SK-N-SH treated with all-trans-retinoic acid at 6 μM for 48 hours (cell line): ENCODE measurements around the gene PRKCE.

ENCODE experiments used
- ATAC-seq: fragments of 200-7000 bp; cut with Tn5 transposase; 3 replicates; pipeline ENCODE4 v1.9.1; 2020; ENCODE audit warnings: mild to moderate bottlenecking, moderate library complexity
- ARNTL ChIP-seq: fragments of 450-650 bp; formaldehyde crosslinking; IDR thresholded peaks from 2 replicates; pipeline ENCODE4 v1.5.0; 2020; ENCODE audit warnings: low read depth, mild to moderate bottlenecking, moderate library complexity, borderline replicate concordance
- BACH2 ChIP-seq: fragments of 250-450 bp; sonication (Bioruptor Pico); IDR thresholded peaks from 2 replicates; pipeline ENCODE4 v1.9.0; 2021; ENCODE audit warnings: mild to moderate bottlenecking, borderline replicate concordance
- CREB5 ChIP-seq: fragments of 250-450 bp; sonication (Bioruptor Pico); IDR thresholded peaks from 2 replicates; pipeline ENCODE4 v1.5.1; 2020; ENCODE audit warnings: low read depth, mild to moderate bottlenecking, moderate library complexity
- CSDC2 ChIP-seq: fragments of 250-450 bp; sonication (Bioruptor Pico); IDR thresholded peaks from 2 replicates; pipeline ENCODE4 v1.5.0; 2020; ENCODE audit warnings: mild to moderate bottlenecking, moderate library complexity
- CSRNP3 ChIP-seq: fragments of 250-450 bp; sonication (Bioruptor Pico); IDR thresholded peaks from 2 replicates; pipeline ENCODE4 v1.5.1; 2021; ENCODE audit warnings: mild to moderate bottlenecking, moderate library complexity
- ESRRG ChIP-seq: fragments of 250-450 bp; sonication (Bioruptor Pico); IDR thresholded peaks from 2 replicates; pipeline ENCODE4 v1.6.1; 2021; ENCODE audit warnings: mild to moderate bottlenecking
- GLIS3 ChIP-seq: fragments of 250-450 bp; sonication (Bioruptor Pico); IDR thresholded peaks from 2 replicates; pipeline ENCODE4 v1.5.0; 2020; ENCODE audit warnings: mild to moderate bottlenecking, moderate library complexity
- ISL1 ChIP-seq: fragments of 250-450 bp; sonication (Bioruptor Pico); IDR thresholded peaks from 2 replicates; pipeline ENCODE4 v2.1.2; 2022; ENCODE audit warnings: mild to moderate bottlenecking, moderate library complexity
- OSR1 ChIP-seq: fragments of 250-450 bp; sonication (Bioruptor Pico); IDR thresholded peaks from 2 replicates; pipeline ENCODE4 v1.8.0; 2022; ENCODE audit warnings: moderate library complexity, mild to moderate bottlenecking, inconsistent platforms
- PATZ1 ChIP-seq: fragments of 250-450 bp; sonication (Bioruptor Pico); IDR thresholded peaks from 2 replicates; pipeline ENCODE4 v1.8.0; 2020; ENCODE audit warnings: mild to moderate bottlenecking, moderate library complexity, borderline replicate concordance
- PPARA ChIP-seq: fragments of 250-450 bp; sonication (Bioruptor Pico); IDR thresholded peaks from 2 replicates; pipeline ENCODE4 v1.5.0; 2020; ENCODE audit warnings: mild to moderate bottlenecking, borderline replicate concordance
- RARB ChIP-seq: fragments of 250-450 bp; sonication (Bioruptor Pico); IDR thresholded peaks from 2 replicates; pipeline ENCODE4 v1.8.0; 2021; ENCODE audit warnings: mild to moderate bottlenecking, moderate library complexity
- SNAI2 ChIP-seq: fragments of 250-450 bp; sonication (Bioruptor Pico); IDR thresholded peaks from 2 replicates; pipeline ENCODE4 v1.5.0; 2020; ENCODE audit warnings: mild to moderate bottlenecking, moderate library complexity
- TCF4 ChIP-seq: fragments of 250-450 bp; sonication (Bioruptor Pico); IDR thresholded peaks from 2 replicates; pipeline ENCODE4 v1.8.0; 2021; ENCODE audit warnings: mild to moderate bottlenecking, moderate library complexity, borderline replicate concordance
- TOX ChIP-seq: fragments of 250-450 bp; sonication (Bioruptor Pico); IDR thresholded peaks from 2 replicates; pipeline ENCODE4 v1.8.0; 2021; ENCODE audit warnings: mild to moderate bottlenecking, moderate library complexity, borderline replicate concordance
- ZC3H10 ChIP-seq: fragments of 250-450 bp; sonication (Bioruptor Pico); IDR thresholded peaks from 2 replicates; pipeline ENCODE4 v1.5.1; 2021; ENCODE audit warnings: mild to moderate bottlenecking, moderate library complexity
- ZFP3 ChIP-seq: fragments of 250-450 bp; sonication (Bioruptor Pico); IDR thresholded peaks from 2 replicates; pipeline ENCODE4 v1.5.0; 2020; ENCODE audit warnings: mild to moderate bottlenecking, moderate library complexity
- ZFP30 ChIP-seq: fragments of 450-650 bp; formaldehyde crosslinking; IDR thresholded peaks from 2 replicates; pipeline ENCODE4 v1.5.0; 2022; ENCODE audit warnings: mild to moderate bottlenecking, moderate library complexity
- ZNF565 ChIP-seq: fragments of 450-650 bp; formaldehyde crosslinking; conservative IDR thresholded peaks from 2 replicates; pipeline ENCODE4 v1.5.0; 2020; ENCODE audit warnings: low read depth, mild to moderate bottlenecking, moderate library complexity
- ZNF70 ChIP-seq: fragments of 450-650 bp; formaldehyde crosslinking; IDR thresholded peaks from 2 replicates; pipeline ENCODE4 v1.5.0; 2020; ENCODE audit warnings: mild to moderate bottlenecking, moderate library complexity
- ZNF8 ChIP-seq: fragments of 450-650 bp; formaldehyde crosslinking; IDR thresholded peaks from 2 replicates; pipeline ENCODE4 v1.5.0; 2020; ENCODE audit warnings: mild to moderate bottlenecking, moderate library complexity
- TF ChIP-seq, protein P1 (sequence below): fragments of 250-450 bp; sonication (Bioruptor Pico); IDR thresholded peaks from 2 replicates; pipeline ENCODE4 v1.8.0; 2021; ENCODE audit warnings: low read depth, mild to moderate bottlenecking, moderate library complexity, borderline replicate concordance
- TF ChIP-seq, protein P2 (sequence below): fragments of 250-450 bp; sonication (Bioruptor Pico); IDR thresholded peaks from 2 replicates; pipeline ENCODE4 v1.5.0; 2020; ENCODE audit warnings: mild to moderate bottlenecking, moderate library complexity

The PRKCE gene

GRCh38 chr2:46158661-46159060 lies 507.2 kb downstream of the PRKCE start:
- no peak for ATAC-seq
- TF ChIP-seq GLIS3 (no peak), ISL1 (CRISPR knock-in tag) (no peak), ZFP3 (no peak), BACH2 (no peak), ZNF8 (CRISPR knock-in tag) (no peak), ARNTL (CRISPR knock-in tag) (no peak), ZC3H10 (CRISPR knock-in tag) (no peak), RARB (CRISPR knock-in tag) (no peak), OSR1 (CRISPR knock-in tag) (no peak), TCF4 (CRISPR knock-in tag) (no peak), CSRNP3 (CRISPR knock-in tag) (no peak), PPARA (no peak), ZNF70 (CRISPR knock-in tag) (no peak), CREB5 (no peak), ESRRG (CRISPR knock-in tag) (no peak), CSDC2 (CRISPR knock-in tag) (no peak), ZFP30 (CRISPR knock-in tag) (no peak), SNAI2 (no peak), ZNF565 (no peak)
- TF ChIP-seq, protein P1, sequence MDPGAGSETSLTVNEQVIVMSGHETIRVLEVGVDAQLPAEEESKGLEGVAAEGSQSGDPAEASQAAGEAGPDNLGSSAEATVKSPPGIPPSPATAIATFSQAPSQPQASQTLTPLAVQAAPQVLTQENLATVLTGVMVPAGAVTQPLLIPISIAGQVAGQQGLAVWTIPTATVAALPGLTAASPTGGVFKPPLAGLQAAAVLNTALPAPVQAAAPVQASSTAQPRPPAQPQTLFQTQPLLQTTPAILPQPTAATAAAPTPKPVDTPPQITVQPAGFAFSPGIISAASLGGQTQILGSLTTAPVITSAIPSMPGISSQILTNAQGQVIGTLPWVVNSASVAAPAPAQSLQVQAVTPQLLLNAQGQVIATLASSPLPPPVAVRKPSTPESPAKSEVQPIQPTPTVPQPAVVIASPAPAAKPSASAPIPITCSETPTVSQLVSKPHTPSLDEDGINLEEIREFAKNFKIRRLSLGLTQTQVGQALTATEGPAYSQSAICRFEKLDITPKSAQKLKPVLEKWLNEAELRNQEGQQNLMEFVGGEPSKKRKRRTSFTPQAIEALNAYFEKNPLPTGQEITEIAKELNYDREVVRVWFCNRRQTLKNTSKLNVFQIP (CRISPR knock-in tag): no peak

GRCh38 chr2:46160326-46160725 lies 508.9 kb downstream of the PRKCE start:
- no peak for TF ChIP-seq PPARA
- no peak for TF ChIP-seq ZFP3
- TF ChIP-seq, protein P2, sequence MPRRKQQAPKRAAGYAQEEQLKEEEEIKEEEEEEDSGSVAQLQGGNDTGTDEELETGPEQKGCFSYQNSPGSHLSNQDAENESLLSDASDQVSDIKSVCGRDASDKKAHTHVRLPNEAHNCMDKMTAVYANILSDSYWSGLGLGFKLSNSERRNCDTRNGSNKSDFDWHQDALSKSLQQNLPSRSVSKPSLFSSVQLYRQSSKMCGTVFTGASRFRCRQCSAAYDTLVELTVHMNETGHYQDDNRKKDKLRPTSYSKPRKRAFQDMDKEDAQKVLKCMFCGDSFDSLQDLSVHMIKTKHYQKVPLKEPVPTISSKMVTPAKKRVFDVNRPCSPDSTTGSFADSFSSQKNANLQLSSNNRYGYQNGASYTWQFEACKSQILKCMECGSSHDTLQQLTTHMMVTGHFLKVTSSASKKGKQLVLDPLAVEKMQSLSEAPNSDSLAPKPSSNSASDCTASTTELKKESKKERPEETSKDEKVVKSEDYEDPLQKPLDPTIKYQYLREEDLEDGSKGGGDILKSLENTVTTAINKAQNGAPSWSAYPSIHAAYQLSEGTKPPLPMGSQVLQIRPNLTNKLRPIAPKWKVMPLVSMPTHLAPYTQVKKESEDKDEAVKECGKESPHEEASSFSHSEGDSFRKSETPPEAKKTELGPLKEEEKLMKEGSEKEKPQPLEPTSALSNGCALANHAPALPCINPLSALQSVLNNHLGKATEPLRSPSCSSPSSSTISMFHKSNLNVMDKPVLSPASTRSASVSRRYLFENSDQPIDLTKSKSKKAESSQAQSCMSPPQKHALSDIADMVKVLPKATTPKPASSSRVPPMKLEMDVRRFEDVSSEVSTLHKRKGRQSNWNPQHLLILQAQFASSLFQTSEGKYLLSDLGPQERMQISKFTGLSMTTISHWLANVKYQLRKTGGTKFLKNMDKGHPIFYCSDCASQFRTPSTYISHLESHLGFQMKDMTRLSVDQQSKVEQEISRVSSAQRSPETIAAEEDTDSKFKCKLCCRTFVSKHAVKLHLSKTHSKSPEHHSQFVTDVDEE: no peak
- no peak for TF ChIP-seq ARNTL (CRISPR knock-in tag)
- no peak for TF ChIP-seq CSRNP3 (CRISPR knock-in tag)
- TF ChIP-seq PATZ1 (CRISPR knock-in tag): no peak
- no peak for TF ChIP-seq CSDC2 (CRISPR knock-in tag)
- TF ChIP-seq CREB5: no peak
- TF ChIP-seq, protein P1 (CRISPR knock-in tag): no peak
- TF ChIP-seq TOX (CRISPR knock-in tag): no peak
- no peak for TF ChIP-seq RARB (CRISPR knock-in tag)
- TF ChIP-seq ZFP30 (CRISPR knock-in tag): no peak
- TF ChIP-seq, all 23 proteins: peak for 0
- no peak for ATAC-seq
